Measurements from ENCODE around the gene ANKRD42. TPM values are rescaled to one million over a fixed set of nuclear protein-coding genes. Genes with fewer than 3 reads are reported as not detected.

The ANKRD42 gene
- total RNA-seq, 2 experiments from 2014 or later: 1.6 to 1.9 TPM

DNA sequence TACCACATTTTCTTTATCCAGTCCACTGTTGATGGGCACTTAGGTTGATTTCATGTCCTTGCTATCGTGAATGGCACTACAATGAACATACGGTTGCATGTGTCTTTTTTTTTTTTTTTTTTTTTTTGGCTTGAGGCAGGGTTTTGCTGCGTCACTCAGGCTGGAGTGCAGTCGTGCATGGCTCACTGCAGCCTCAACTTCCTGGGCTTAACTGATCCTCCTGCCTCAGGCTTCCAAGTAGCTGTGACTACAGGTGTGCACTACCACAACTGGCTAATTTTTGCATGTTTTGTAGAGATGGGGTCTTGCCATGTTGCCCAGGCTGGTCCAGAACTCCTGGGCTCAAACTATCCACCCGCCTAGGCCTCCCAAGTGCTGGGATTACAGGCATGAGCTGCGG lies 94.1 kb downstream of the ANKRD42 start:
- peaks cover 2% of the 10 kb centered on the region for H3K9me3 Mint-ChIP-seq (ENCODE audit: low read depth)
- no peaks in the 10 kb centered on the region for H3K36me3 Mint-ChIP-seq
- CTCF ChIA-PET: no interaction called here
- H3K27ac Mint-ChIP-seq: no peak overlapping the region
- no peak overlapping the region for H3K4me3 Mint-ChIP-seq
- H3K27me3 Mint-ChIP-seq: peaks cover 4% of the 10 kb centered on the region
- peaks cover 33% of the 10 kb centered on the region for H3K4me1 Mint-ChIP-seq
- DNase-seq (no peak), ATAC-seq (no peak)

DNA sequence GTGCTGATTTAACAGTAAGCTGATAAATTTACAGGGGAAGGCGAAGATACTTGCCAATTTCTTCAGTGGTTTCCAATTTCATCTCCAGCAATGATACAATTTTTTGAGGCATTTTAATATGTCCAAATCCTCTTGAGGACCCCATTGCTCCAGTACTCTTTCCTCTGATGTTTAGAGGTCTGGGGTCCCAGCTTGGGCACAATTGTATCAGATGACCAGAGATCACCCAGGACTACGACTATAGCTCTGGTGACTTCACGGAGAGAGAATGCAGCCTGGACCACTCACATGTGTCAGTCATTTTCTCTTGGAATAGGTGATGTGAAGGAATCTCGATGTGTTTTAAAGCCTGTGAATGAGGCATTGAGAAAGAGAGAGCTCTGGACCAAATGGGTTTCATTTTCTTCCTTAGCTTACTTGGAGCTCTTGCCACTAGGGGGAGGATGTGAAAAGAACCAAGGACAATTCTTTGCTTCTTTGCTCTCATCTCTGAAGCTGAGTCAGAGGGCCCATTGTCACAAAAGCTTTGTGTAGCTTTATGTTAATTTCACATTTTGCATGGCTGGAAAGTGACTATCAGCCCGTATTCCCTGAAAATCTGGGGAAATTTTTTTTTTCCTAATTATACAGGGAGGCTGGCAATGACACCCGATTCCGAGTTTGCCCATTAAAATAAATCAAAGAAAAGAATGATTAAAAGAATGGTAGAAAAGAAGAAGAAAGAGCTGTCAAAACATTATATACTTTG lies 99.4 kb downstream of the ANKRD42 start:
- no peak overlapping the region for H3K27ac Mint-ChIP-seq
- ATAC-seq: peak; percentile 91
- peaks cover 6% of the 10 kb centered on the region for H3K4me1 Mint-ChIP-seq
- H3K27me3 Mint-ChIP-seq: peaks cover 11% of the 10 kb centered on the region
- CTCF ChIA-PET: interaction anchor here (0.6 to 2.4 kb wide), 23 partner anchors 9 to 590 kb away, joined by 3 to 21 read pairs (median 5); partner anchors contain the start of genes DDIAS, PCF11 and PRCP
- peak overlapping the region; percentile 47 for H3K4me3 Mint-ChIP-seq
- no peak for DNase-seq
- H3K9me3 Mint-ChIP-seq (ENCODE audit: low read depth): no peaks in the 10 kb centered on the region
- no peaks in the 10 kb centered on the region for H3K36me3 Mint-ChIP-seq

DNA sequence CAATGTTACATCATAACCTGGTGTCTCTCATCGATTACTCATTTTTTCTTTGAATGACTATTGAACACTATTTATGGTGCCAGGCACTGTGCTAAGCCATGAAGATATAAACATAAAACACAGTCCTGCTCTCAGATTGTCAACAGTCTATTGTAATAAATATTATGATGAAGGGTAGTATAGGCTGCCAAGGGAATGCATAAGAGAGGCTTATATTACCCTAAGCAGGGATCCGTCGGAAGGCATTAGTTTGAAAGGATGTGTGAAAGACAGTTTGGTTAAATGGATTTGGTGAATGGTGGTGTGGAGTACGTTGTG lies 99.9 kb downstream of the ANKRD42 start:
- Mint-ChIP-seq H3K27ac (no peak overlapping the region), H3K36me3 (no peaks in the 10 kb centered on the region), H3K9me3 (ENCODE audit: low read depth) (no peaks in the 10 kb centered on the region), H3K27me3 (peaks cover 11% of the 10 kb centered on the region), H3K4me3 (no peak overlapping the region), H3K4me1 (peaks cover 6% of the 10 kb centered on the region)
- DNase-seq: no peak
- CTCF ChIA-PET: interaction anchor here (0.7 to 2.4 kb wide), 15 partner anchors 9 to 536 kb away, joined by 3 to 21 read pairs (median 5); partner anchors contain the start of gene PCF11
- ATAC-seq: no peak

DNA sequence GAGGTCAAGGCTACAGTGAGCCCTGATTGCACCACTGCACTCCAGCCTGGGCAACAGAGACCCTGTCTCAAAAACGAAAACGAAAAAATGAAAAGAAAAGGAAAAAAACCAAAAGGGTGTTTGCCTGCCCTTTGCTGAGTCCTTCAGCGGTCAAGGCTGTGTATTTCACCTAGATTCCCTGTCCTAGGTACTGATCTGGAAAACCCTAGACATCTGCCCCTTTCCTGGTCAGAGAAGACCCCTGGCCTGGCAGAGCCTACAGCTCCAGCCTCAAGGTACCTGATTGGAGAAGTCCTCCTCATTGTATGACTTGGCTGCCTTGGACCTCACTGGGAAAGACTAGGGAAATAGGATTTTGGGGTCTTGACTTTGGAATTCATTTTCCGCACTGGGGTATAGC lies 100.7 kb downstream of the ANKRD42 start:
- DNase-seq (no peak), ATAC-seq (no peak)
- no peaks in the 10 kb centered on the region for H3K36me3 Mint-ChIP-seq
- H3K9me3 Mint-ChIP-seq (ENCODE audit: low read depth): no peaks in the 10 kb centered on the region
- CTCF ChIA-PET: interaction anchor here (1.5 to 2.4 kb wide), 2 partner anchors 12 to 18 kb away, joined by 6 to 8 read pairs; no protein-coding TSS in a partner anchor
- peaks cover 6% of the 10 kb centered on the region for H3K4me1 Mint-ChIP-seq
- H3K27ac Mint-ChIP-seq: no peak overlapping the region
- H3K27me3 Mint-ChIP-seq: peaks cover 11% of the 10 kb centered on the region
- no peak overlapping the region for H3K4me3 Mint-ChIP-seq

Other genes starting within 250 kb of the ANKRD42 start
- 1 to 10 TPM; 7.0 to 7.7 TPM for gene RAB30, start 121.8 kb upstream of the ANKRD42 start, total RNA-seq
- 10 to 100 TPM; 71.6 to 85.0 TPM for gene PCF11, start 36.6 kb upstream of the ANKRD42 start, total RNA-seq
- gene CCDC90B, start 92.7 kb downstream of the ANKRD42 start, total RNA-seq: 10 to 100 TPM; 30.1 to 32.7 TPM

Measured in activated CD8-positive, alpha-beta memory T cell treated with anti-CD3 and anti-CD28 coated beads, Interleukin-2, amount 10 ng/mL, durations not matched to agents 7 days and 5 days (primary cell).